ENCODE results near the gene LRFN5. TPM values are rescaled to one million over a fixed set of nuclear protein-coding genes. Genes with fewer than 3 reads are reported as not detected.

Gene LRFN5
- polyA plus RNA-seq, 3 donors, result not detected

GRCh38 chr14:41650802-41651201, 44.1 kb downstream of the LRFN5 start:
- no CpG with 5 or more reads among the region's 1 CpG for WGBS (ENCODE audit: insufficient coverage)
- intact Hi-C loops (cut with micrococcal nuclease), result no loop called here

GRCh38 chr14:41654196-41654595, 47.5 kb downstream of the LRFN5 start:
- no peaks in the 10 kb centered on the region for H3K4me1 Mint-ChIP-seq
- Histone ChIP-seq H3K27me3 (ENCODE audit: control insufficient read depth in 2 of 2, insufficient read depth in 2 of 2, low read length in 2 of 2) (no peaks in the 10 kb centered on the region), H3K4me1 (ENCODE audit: control insufficient read depth in 1 of 2, insufficient read depth in 2 of 2, low read length in 2 of 2) (no peaks in the 10 kb centered on the region), H3K79me2 (ENCODE audit: insufficient read depth, low read length) (no peaks in the 10 kb centered on the region), H3K4me2 (replicated peaks; ENCODE audit: extremely low read depth, low read length, poor library complexity, severe bottlenecking) (no peak overlapping the region), H3K36me3 (replicated peaks in 1 of 2; ENCODE audit: control insufficient read depth in 1 of 2, insufficient read depth in 2 of 2, low read length in 2 of 2) (no peaks in the 10 kb centered on the region), H3K9me3 (replicated peaks in 1 of 2; ENCODE audit: control insufficient read depth in 1 of 2, insufficient read depth in 1 of 2, low read length in 2 of 2) (no peaks in the 10 kb centered on the region), H3K4me3 (replicated peaks in 1 of 3; ENCODE audit: low read depth in 2 of 3, low read length in 3 of 3) (no peak overlapping the region), H3K27ac (ENCODE audit: low read depth in 1 of 2, low read length in 2 of 2) (no peak overlapping the region), H3K9ac (ENCODE audit: insufficient read depth, low read length, poor library complexity, severe bottlenecking) (no peak overlapping the region), H2AFZ (ENCODE audit: insufficient read depth, low read depth, low read length, poor library complexity, severe bottlenecking) (no peak overlapping the region), H4K20me1 (ENCODE audit: insufficient read depth, low read length) (no peaks in the 10 kb centered on the region)
- H3K36me3 Mint-ChIP-seq, result no peaks in the 10 kb centered on the region
- no peak for TF ChIP-seq CTCF (IDR thresholded peaks at IDR 0.05)
- peaks cover 0 to 2% (median 0%) of the 10 kb centered on the region in 7 donors for H3K9me3 Mint-ChIP-seq
- no peak overlapping the region for H3K4me3 Mint-ChIP-seq
- no peak for DNase-seq
- intact Hi-C loops (cut with micrococcal nuclease), result no loop called here
- H3K27me3 Mint-ChIP-seq (ENCODE audit: low read depth in 3 of 3), result peaks cover 0 to 3% (median 0%) of the 10 kb centered on the region in 3 donors
- no CpG with 5 or more reads among the region's 1 CpG for WGBS (ENCODE audit: insufficient coverage)
- H3K27ac Mint-ChIP-seq, result no peak overlapping the region

More at GRCh38 chr14:41650802-41651201, 44.1 kb downstream of the LRFN5 start:
- Mint-ChIP-seq H3K27me3 (ENCODE audit: low read depth in 3 of 3) (peaks cover 0 to 3% (median 0%) of the 10 kb centered on the region in 3 donors), H3K27ac (no peak overlapping the region), H3K4me3 (no peak overlapping the region), H3K36me3 (no peaks in the 10 kb centered on the region), H3K4me1 (no peaks in the 10 kb centered on the region), H3K9me3 (peaks cover 0 to 2% (median 0%) of the 10 kb centered on the region in 7 donors)
- Histone ChIP-seq H2AFZ (ENCODE audit: insufficient read depth, low read depth, low read length, poor library complexity, severe bottlenecking) (no peak overlapping the region), H3K36me3 (replicated peaks in 1 of 2; ENCODE audit: control insufficient read depth in 1 of 2, insufficient read depth in 2 of 2, low read length in 2 of 2) (no peaks in the 10 kb centered on the region), H3K4me1 (ENCODE audit: control insufficient read depth in 1 of 2, insufficient read depth in 2 of 2, low read length in 2 of 2) (no peaks in the 10 kb centered on the region), H3K4me2 (replicated peaks; ENCODE audit: extremely low read depth, low read length, poor library complexity, severe bottlenecking) (no peak overlapping the region), H4K20me1 (ENCODE audit: insufficient read depth, low read length) (no peaks in the 10 kb centered on the region), H3K4me3 (replicated peaks in 1 of 3; ENCODE audit: low read depth in 2 of 3, low read length in 3 of 3) (no peak overlapping the region), H3K79me2 (ENCODE audit: insufficient read depth, low read length) (no peaks in the 10 kb centered on the region), H3K9ac (ENCODE audit: insufficient read depth, low read length, poor library complexity, severe bottlenecking) (no peak overlapping the region), H3K9me3 (replicated peaks in 1 of 2; ENCODE audit: control insufficient read depth in 1 of 2, insufficient read depth in 1 of 2, low read length in 2 of 2) (no peaks in the 10 kb centered on the region), H3K27ac (ENCODE audit: low read depth in 1 of 2, low read length in 2 of 2) (no peak overlapping the region), H3K27me3 (ENCODE audit: control insufficient read depth in 2 of 2, insufficient read depth in 2 of 2, low read length in 2 of 2) (no peaks in the 10 kb centered on the region)
- no peak for TF ChIP-seq CTCF (IDR thresholded peaks at IDR 0.05)
- no peak for DNase-seq
